Panc1 (cell line): ENCODE measurements around the gene CYSTM1. TPM values are rescaled to one million over a fixed set of nuclear protein-coding genes. Genes with fewer than 3 reads are reported as not detected.

Experiments
- ATAC-seq: fragments of 200-7000 bp; cut with Tn5 transposase; 2 replicates; pipeline ENCODE4 v1.9.1; 2020; ENCODE audit warnings: mild to moderate bottlenecking, moderate library complexity
- BruUV-seq: library from RNA; stranded (reverse); fragments of 400-500 nt; replicated peaks from 2 replicates; lab custom pipeline; 2021; lab: Mats Ljungman, UMichigan
- CTCF ChIA-PET: fragments of 300-600 bp; sonication (Branson Sonifier 250); formaldehyde crosslinking; loops from one replicate; lab custom pipeline; 2022; ENCODE audit warnings: antibody characterized with exemption; lab: Charles Lee
- POLR2A ChIA-PET: fragments of 300-600 bp; sonication (Branson Sonifier 250); formaldehyde crosslinking; loops from one replicate; lab custom pipeline; 2022; ENCODE audit warnings: antibody characterized with exemption; lab: Charles Lee
- DNase-seq: peaks from one replicate; pipeline ENCODE4 v3.0.0-alpha.2; 2010; ENCODE audit warnings: low read depth, low spot score
- H3K27ac ChIP-seq: 2 replicates; pipeline ENCODE4 v1.5.1; 2011; ENCODE audit warnings: mild to moderate bottlenecking, low read length, inconsistent platforms
- H3K27me3 ChIP-seq: fragments of 200-500 bp; sonication (Bioruptor generic); 2 replicates; pipeline ENCODE4 v1.6.0; 2014; ENCODE audit warnings: low read length, inconsistent platforms; ENCODE audit not compliant: control insufficient read depth, insufficient read depth
- H3K36me3 ChIP-seq: fragments of 200-500 bp; sonication (Bioruptor generic); 2 replicates; pipeline ENCODE4 v1.5.1; 2014; ENCODE audit warnings: inconsistent platforms, mild to moderate bottlenecking, low read length, moderate library complexity; ENCODE audit not compliant: control insufficient read depth, insufficient read depth
- H3K4me1 ChIP-seq: 2 replicates; pipeline ENCODE4 v1.5.1; 2011; ENCODE audit warnings: inconsistent platforms, mild to moderate bottlenecking, low read length, moderate library complexity; ENCODE audit not compliant: control insufficient read depth, insufficient read depth
- H3K4me3 ChIP-seq, 2 experiments: 2 replicates each; pipeline ENCODE4 v1.5.1; 2011 to 2012; ENCODE audit warnings: low read depth in 2 of 2, low read length in 2 of 2, mild to moderate bottlenecking in 2 of 2, inconsistent platforms in 1 of 2, moderate library complexity in 1 of 2
- H3K9me3 ChIP-seq: fragments of 200-500 bp; sonication (Bioruptor generic); 2 replicates; pipeline ENCODE4 v1.5.1; 2014; ENCODE audit warnings: low read depth, mild to moderate bottlenecking, inconsistent platforms, low read length, moderate library complexity; ENCODE audit not compliant: control insufficient read depth, insufficient read depth
- POLR2AphosphoS5 ChIP-seq: IDR thresholded peaks from 2 replicates; pipeline ENCODE4 v1.6.1; 2012; ENCODE audit warnings: mild to moderate bottlenecking, low read depth, low read length, moderate library complexity
- SIN3A ChIP-seq: IDR thresholded peaks from 2 replicates; pipeline ENCODE4 v1.6.1; 2012; ENCODE audit warnings: low read depth, mild to moderate bottlenecking, low read length, moderate library complexity, borderline replicate concordance; ENCODE audit not compliant: insufficient read depth
- TCF7L2 ChIP-seq: IDR thresholded peaks from 2 replicates; pipeline ENCODE4 v1.6.1; 2011; ENCODE audit warnings: mild to moderate bottlenecking, low read depth, low read length, inconsistent platforms
- in situ Hi-C: cut with HindIII; loops from 2 replicates; pipeline ENCODE4 v1.10.0; 2016; ENCODE audit warnings: low sequenced_read_pairs, low pct_unique_long_range_greater_than_20kb
- intact Hi-C: fragments of 100-400 bp; cut with micrococcal nuclease; formaldehyde crosslinking; loops from one replicate; pipeline ENCODE4 v1.10.0; 2022; ENCODE audit not compliant: unreplicated experiment
- total RNA-seq: library from RNA; stranded (reverse); gene quantifications from one replicate; pipeline ENCODE4 v1.2.1, GENCODE V29; 2021; ENCODE audit not compliant: unreplicated experiment
- TF ChIP-seq, protein P1 (sequence below), 2 experiments: IDR thresholded peaks; 2 replicates each; pipeline ENCODE4 v1.6.1; 2011 to 2012; ENCODE audit warnings: low read depth in 2 of 2, control low read depth in 1 of 2, low read length in 1 of 2, mild to moderate bottlenecking in 1 of 2, moderate library complexity in 1 of 2; ENCODE audit not compliant: insufficient read depth in 1 of 2
- TF ChIP-seq, protein P2 (sequence below): fragments of 450-650 bp; IDR thresholded peaks from 2 replicates; pipeline ENCODE4 v1.5.1; 2017; ENCODE audit warnings: mild to moderate bottlenecking

The CYSTM1 gene
- total RNA-seq, 1 experiment from 2014 or later: 126 TPM

DNA sequence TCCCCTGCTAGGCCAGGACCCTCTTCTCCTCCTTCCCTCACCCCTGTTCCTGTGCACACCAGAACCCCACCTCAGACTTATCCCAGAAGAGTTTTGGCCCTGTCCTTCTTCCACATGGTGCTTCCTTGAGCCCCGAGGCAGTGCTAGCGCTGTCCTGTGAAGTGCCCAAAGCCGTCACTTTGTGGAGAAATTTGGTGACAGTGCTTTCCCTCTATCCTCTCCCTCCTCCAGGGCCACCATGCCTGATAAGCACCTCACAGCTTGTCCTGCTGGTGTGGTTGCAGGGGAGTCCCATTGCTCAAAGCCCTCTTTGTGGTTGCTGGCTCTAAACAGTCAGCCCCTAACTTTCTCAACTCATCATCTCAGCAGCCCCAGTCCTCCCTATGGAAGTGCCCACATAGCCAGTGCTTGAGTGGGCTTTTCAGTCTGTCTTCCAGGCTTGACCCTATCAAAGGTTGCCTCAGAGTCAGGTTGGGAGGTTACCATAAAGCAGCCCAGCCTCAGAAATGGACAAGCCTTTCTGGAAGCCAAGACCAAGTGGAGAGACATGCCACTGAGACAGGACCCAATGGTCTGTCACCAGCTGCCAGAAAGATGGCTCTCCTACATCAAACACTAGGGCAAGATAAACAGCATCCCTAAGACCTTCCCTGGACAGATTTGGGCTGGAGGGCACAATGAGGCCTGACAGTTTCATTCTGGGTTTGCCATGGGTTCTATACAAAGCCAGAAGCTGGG, 31.3 kb upstream of the CYSTM1 start:
- TF ChIP-seq SIN3A: no peak
- TF ChIP-seq, protein P1, sequence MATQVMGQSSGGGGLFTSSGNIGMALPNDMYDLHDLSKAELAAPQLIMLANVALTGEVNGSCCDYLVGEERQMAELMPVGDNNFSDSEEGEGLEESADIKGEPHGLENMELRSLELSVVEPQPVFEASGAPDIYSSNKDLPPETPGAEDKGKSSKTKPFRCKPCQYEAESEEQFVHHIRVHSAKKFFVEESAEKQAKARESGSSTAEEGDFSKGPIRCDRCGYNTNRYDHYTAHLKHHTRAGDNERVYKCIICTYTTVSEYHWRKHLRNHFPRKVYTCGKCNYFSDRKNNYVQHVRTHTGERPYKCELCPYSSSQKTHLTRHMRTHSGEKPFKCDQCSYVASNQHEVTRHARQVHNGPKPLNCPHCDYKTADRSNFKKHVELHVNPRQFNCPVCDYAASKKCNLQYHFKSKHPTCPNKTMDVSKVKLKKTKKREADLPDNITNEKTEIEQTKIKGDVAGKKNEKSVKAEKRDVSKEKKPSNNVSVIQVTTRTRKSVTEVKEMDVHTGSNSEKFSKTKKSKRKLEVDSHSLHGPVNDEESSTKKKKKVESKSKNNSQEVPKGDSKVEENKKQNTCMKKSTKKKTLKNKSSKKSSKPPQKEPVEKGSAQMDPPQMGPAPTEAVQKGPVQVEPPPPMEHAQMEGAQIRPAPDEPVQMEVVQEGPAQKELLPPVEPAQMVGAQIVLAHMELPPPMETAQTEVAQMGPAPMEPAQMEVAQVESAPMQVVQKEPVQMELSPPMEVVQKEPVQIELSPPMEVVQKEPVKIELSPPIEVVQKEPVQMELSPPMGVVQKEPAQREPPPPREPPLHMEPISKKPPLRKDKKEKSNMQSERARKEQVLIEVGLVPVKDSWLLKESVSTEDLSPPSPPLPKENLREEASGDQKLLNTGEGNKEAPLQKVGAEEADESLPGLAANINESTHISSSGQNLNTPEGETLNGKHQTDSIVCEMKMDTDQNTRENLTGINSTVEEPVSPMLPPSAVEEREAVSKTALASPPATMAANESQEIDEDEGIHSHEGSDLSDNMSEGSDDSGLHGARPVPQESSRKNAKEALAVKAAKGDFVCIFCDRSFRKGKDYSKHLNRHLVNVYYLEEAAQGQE (IDR thresholded peaks at IDR 0.05; ENCODE audit: insufficient read depth in 1 of 2, low read depth in 2 of 2, low read length in 1 of 2): no peak
- TF ChIP-seq, protein P2, sequence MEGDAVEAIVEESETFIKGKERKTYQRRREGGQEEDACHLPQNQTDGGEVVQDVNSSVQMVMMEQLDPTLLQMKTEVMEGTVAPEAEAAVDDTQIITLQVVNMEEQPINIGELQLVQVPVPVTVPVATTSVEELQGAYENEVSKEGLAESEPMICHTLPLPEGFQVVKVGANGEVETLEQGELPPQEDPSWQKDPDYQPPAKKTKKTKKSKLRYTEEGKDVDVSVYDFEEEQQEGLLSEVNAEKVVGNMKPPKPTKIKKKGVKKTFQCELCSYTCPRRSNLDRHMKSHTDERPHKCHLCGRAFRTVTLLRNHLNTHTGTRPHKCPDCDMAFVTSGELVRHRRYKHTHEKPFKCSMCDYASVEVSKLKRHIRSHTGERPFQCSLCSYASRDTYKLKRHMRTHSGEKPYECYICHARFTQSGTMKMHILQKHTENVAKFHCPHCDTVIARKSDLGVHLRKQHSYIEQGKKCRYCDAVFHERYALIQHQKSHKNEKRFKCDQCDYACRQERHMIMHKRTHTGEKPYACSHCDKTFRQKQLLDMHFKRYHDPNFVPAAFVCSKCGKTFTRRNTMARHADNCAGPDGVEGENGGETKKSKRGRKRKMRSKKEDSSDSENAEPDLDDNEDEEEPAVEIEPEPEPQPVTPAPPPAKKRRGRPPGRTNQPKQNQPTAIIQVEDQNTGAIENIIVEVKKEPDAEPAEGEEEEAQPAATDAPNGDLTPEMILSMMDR: no peak
- H3K36me3 ChIP-seq: no peaks in the 10 kb centered on the region
- no peak overlapping the region for H3K4me3 ChIP-seq
- BruUV-seq: no TSS peak
- ChIA-PET CTCF (interaction anchor here (0.6 to 1.7 kb wide), 8 partner anchors 9 to 292 kb away, joined by 3 to 7 read pairs (median 4); no protein-coding TSS in a partner anchor), POLR2A (interaction anchor here (0.6 kb wide), 1 partner anchor 172 kb away, joined by 3 read pairs; no protein-coding TSS in a partner anchor)
- DNase-seq (no peak), ATAC-seq (peak; percentile 44)
- in situ Hi-C loops: no loop called here
- no peaks in the 10 kb centered on the region for H3K27me3 ChIP-seq
- H3K9me3 ChIP-seq: no peaks in the 10 kb centered on the region
- no peak overlapping the region for H3K27ac ChIP-seq
- H3K4me1 ChIP-seq: peaks cover 5% of the 10 kb centered on the region; the same call in 1 of the 2 replicates
- intact Hi-C loops: loop anchor here (1.0 kb wide), 1 partner anchor 70 kb away; no protein-coding TSS in a partner anchor

- 0 out of 2 replicates have a peak, but pooled peaks have one; percentile 3 for ATAC-seq
- H3K36me3 ChIP-seq: no peaks in the 10 kb centered on the region
- no peaks in the 10 kb centered on the region for H3K27me3 ChIP-seq
- H3K27ac ChIP-seq: no peak overlapping the region
- TF ChIP-seq TCF7L2 (no peak), SIN3A (no peak), POLR2AphosphoS5 (no peak)
- TF ChIP-seq, protein P2: no peak
- TF ChIP-seq, protein P1 (IDR thresholded peaks at IDR 0.05; ENCODE audit: insufficient read depth in 1 of 2, low read depth in 2 of 2, low read length in 1 of 2): no peak
- no peaks in the 10 kb centered on the region for H3K9me3 ChIP-seq
- ChIA-PET POLR2A (no interaction called here), CTCF (interaction anchor here (1.2 to 1.7 kb wide), 2 partner anchors 9 to 23 kb away, joined by 3 read pairs; no protein-coding TSS in a partner anchor)
- no TSS peak for BruUV-seq
- in situ Hi-C loops (no loop called here), intact Hi-C loops (no loop called here)
- DNase-seq: no peak
- no peak overlapping the region for H3K4me3 ChIP-seq
- H3K4me1 ChIP-seq: peaks cover 5% of the 10 kb centered on the region; the same call in 1 of the 2 replicates
Observed at GRCh38 chr5:140145256-140145655, 29.7 kb upstream of the CYSTM1 start.
